HG03280 (cell line): ENCODE data around the gene TSEN34.
"Not testable (repeated sequence)": the region's sequence is repeated elsewhere in the genome, so short reads cannot be mapped to it uniquely, and the experiment has no call there.

ENCODE experiments used
- ATAC-seq: cut with Tn5 transposase; IDR thresholded peaks from one replicate; pipeline ENCODE4 v1.9.1; 2021; ENCODE audit warnings: mild to moderate bottlenecking, moderate library complexity; ENCODE audit not compliant: unreplicated experiment

The TSEN34 gene

GRCh38 chr19:54160182-54160811, 30.8 kb upstream of the TSEN34 start:
- ATAC-seq = peak; percentile 0

DNA sequence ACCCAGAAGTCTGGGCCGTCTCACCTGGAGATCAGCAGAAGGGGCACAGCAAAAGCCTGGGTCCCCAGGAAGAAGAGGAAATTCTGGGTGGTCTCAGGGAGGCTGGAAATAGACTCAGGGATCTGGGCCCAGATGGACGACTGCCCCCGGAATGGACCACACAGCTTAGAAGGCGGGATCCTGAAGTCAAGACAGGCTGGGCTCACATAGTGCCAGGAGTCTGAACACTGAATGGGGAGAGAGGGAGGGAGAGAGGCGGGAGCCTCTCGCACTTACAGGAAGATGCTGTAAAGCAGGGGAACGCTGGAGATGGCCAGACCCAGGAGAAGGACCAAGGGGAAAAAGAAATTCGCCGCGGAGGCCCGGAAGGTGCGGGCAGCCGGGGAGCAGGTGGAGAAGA, 30.3 kb upstream of the TSEN34 start:
- ATAC-seq = no peak

GRCh38 chr19:54162241-54162805, 28.8 kb upstream of the TSEN34 start:
- ATAC-seq = no peak

DNA sequence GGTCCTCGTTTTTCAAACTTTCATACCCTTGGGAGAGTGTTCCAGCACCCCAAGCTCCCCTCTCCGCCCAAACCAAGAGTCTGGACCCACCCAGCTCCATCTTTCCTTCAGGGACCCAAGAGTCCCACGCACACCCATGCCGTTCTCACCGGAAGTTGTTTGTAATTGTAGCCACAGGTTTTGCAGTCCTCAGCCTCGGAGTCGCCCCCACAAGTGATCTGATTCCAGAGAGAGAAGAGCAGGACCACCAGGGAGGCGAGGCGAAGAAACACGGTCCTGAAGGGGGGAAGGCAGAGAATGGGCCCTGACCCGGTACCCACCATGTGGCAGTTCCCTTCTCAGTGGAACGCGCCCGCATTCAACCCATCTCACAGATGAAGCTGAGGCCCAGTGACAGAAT, 28.2 kb upstream of the TSEN34 start:
- no peak for ATAC-seq

- no peak for ATAC-seq
Measured at GRCh38 chr19:54164369-54165068, 26.6 kb upstream of the TSEN34 start.

GRCh38 chr19:54165222-54165621, 25.9 kb upstream of the TSEN34 start:
- ATAC-seq = no peak

- ATAC-seq = peak; percentile 48
Measured at GRCh38 chr19:54168174-54168917, 22.8 kb upstream of the TSEN34 start.

DNA sequence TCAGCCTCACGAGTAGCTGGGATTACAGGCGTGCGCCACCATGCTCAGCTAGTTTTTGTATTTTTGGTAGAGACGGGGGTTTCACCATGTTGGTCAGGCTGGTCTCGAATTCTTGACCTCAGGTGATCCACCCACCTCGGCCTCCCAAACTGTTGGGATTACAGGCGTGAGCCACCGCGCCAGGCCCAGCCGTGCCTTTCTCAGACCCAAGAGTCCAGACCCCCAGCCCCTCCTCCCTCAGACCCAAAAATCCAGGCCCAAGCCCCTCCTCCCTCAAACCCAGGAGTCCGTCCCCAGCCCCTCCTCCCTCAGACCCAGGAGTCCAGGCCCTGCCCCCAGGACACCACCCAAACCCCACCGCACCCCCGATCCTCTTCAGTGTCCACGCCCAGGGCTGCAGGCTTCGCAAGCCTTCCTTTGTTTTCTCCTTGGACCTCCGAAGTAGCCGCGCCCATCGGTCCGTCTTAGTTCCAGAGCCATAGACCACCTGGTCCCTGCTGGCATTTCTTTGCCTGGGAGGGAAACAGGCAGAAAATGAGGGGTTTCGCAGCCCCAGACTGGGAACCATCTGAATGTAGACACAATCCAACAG, 21.9 kb upstream of the TSEN34 start:
- no peak for ATAC-seq

GRCh38 chr19:54171736-54172431, 19.2 kb upstream of the TSEN34 start:
- ATAC-seq = not testable (repeated sequence)

- no peak for ATAC-seq
Measured at GRCh38 chr19:54172471-54173358, 18.4 kb upstream of the TSEN34 start, which contains the start of gene TMC4. Gene TMC4, minus strand, starts transcription at chr19:54173160. Its CDS starts 43 bp downstream, at chr19:54173117.

DNA sequence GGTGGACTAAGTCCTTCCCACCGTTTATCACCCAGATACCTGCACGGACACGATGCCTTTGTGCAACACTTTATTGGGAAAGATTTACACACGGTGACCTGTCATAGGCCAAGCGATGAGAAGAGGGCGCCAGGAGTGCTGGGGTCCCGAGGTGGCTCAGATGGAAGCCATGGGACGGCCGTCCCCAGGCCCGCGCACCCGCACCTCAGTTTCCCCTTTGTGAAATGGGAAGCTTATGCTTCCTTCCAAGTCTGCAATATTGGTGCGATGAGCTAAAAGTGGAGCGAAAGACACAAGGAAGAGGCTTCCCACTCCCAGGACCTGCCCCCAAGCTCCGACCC, 17.8 kb upstream of the TSEN34 start:
- no peak for ATAC-seq

GRCh38 chr19:54173951-54174834, 16.9 kb upstream of the TSEN34 start:
- no peak for ATAC-seq

GRCh38 chr19:54178581-54179261, 12.4 kb upstream of the TSEN34 start:
- no peak for ATAC-seq

DNA sequence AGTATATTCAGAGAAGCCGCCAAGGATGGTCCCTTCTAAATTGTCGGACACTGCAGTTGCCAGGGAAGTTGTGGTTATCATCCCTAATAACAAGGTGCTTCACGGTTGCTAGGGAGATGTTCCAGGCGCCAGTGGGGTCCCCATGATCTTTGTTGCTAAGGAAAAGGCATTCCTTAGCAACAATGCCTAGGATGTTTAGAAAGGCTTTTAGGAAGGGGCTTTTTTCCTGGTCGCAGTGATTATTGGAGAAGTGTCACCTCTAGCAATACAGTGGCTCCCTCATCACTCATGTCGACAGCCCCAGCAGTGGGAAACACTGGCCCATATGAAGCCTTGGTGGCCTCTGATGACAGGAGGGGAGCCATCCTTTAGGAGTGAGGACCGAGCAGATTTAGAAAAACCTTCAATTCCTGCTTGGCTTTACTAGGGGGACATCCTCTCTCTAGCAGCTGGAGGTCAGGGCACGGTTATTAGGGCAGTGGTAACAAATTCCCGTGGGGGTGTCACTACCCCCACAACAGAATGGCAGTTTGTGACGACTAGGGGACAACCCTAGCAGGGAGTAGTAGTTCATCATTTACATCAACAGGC, 11.8 kb upstream of the TSEN34 start:
- ATAC-seq = no peak

- ATAC-seq = no peak
Measured at GRCh38 chr19:54179921-54180461, 11.1 kb upstream of the TSEN34 start.

DNA sequence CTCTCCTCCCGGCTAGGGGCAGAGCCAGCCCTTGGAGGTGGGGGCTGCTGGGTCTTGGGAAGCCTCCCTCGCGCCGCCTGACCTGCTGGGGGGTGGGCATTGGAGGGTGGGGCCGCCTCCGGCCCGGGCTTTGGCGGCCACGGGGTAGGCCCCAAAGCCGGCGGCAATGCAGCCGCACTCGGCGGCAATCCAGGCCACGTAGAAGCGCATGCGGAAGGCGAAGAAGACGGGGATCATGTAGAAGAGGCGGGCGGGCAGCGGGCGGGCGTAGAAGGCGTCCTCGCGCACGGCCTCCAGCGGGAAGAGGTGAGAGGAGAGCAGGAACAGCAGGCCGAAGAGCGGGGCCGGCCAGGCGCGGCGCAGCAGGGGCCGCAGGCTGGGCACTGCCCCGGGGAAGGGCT, 10.4 kb upstream of the TSEN34 start:
- ATAC-seq = no peak

- ATAC-seq = not testable (repeated sequence)
Measured at GRCh38 chr19:54181894-54182293, 9.2 kb upstream of the TSEN34 start.
